Iris pigment epithelial cell (primary cell): ENCODE data around the gene FARS2.

Experiments used
- DNase-seq: peaks from one replicate; pipeline ENCODE4 v3.0.0-alpha.2; 2011; ENCODE audit warnings: low read depth

Gene FARS2

DNA sequence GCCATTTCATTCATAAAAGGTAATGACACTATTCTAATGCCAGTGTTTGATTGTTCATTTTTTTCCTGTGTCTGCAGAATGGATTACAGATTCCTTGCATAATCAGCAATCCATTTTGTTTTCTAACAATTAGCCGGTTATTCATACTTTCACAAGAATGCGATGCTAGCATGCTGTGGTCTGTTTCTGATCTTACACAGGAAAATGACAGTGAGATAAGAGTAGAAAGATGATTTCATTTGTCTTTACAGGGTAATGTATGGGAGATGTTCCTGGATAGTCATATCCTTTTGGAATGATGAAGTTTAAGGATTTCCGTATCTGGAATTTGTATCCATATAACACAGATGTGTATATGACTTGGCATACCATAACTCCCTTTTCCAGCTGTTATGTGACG is 207.3 kb downstream of the FARS2 start:
- peak; percentile 40 for DNase-seq

GRCh38 chr6:5469101-5469846 is 208.0 kb downstream of the FARS2 start:
- no peak for DNase-seq

DNA sequence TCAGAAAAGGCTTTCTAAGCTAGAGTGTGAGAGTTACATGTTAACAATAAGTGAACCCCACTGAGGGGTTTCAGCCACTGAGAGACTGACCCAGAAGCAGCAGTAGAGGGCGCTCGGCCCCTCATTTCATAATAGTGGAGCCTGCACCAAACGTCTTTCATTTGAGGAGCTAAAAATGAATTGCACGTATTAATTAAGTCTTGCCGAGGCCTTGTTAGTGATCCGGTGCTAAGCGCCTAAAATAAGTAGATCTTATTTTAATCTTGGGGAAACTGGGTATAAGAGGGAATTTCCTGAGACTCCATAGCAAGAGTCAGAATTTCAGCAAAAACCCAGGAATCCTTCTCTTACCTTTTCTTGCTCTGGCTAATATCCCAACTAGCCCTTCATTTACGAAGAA is 209.7 kb downstream of the FARS2 start:
- DNase-seq = peak; percentile 65

- DNase-seq = no peak
Observed at GRCh38 chr6:5471637-5472398, 210.5 kb downstream of the FARS2 start.

DNA sequence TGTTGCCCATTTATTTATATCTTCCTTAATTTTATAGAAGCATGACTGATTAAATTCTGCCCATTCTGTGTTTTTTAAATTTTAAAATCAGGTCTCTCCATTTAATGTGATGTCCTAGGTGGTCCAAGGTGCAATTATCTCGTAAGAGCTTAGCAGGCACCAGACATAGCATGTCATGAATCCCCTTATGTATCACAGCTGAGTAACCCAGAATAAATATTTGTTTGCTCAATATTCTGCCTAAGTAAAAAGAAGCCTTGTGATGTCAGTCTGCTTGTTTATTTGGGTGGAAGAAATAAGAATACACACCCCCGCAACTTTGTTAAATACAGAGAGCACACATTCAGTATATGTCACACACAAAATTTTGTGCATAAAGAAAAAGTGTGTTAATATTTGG is 211.3 kb downstream of the FARS2 start:
- DNase-seq = no peak

GRCh38 chr6:5475779-5476178 is 214.5 kb downstream of the FARS2 start:
- DNase-seq = no peak

DNA sequence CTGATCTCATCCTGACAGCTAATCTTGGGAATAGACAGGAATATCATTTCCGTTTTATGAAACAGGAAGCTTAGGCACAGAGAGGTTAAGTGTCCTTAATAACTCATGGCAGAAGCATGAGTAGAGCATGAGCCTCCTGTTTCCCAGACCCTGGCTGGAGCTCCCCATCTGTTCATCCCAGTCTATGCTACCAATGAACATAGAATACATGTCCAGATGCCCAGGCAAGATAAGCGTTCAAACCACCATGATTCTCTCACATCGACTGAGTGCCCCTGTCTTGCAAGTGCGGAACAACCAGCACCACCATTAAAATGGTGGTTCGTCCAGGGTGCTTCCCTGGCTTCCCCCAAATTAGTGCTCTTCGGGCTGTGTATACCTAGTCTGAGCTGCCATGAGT is 217.1 kb downstream of the FARS2 start:
- DNase-seq = no peak

- no peak for DNase-seq
Observed at GRCh38 chr6:5481033-5481432, 219.7 kb downstream of the FARS2 start.

- DNase-seq = no peak
Observed at GRCh38 chr6:5481750-5482149, 220.4 kb downstream of the FARS2 start.

DNA sequence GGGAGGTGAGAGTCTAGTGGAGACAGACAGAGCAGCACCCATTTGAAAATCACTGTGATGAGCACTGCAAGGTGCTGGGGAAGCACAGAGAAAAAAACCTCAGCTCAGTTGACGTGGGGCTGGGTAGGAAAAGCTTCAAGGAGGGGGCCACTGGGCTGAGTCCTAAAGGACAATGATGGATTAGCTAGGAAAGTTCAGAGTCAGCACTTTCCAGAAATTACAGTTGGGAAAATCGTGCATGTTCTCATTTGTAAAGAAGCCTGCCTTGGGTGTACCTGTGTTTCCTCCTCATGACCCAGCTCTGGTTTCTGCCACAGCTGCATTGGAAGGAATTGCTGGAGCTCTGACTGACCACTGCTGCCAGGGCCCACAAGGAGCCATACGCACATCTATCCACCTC is 221.3 kb downstream of the FARS2 start:
- no peak for DNase-seq

- DNase-seq = no peak
Observed at GRCh38 chr6:5484692-5485091, 223.4 kb downstream of the FARS2 start.

GRCh38 chr6:5486214-5486613 is 224.9 kb downstream of the FARS2 start:
- DNase-seq = no peak

GRCh38 chr6:5490501-5491069 is 229.3 kb downstream of the FARS2 start:
- DNase-seq = no peak

- no peak for DNase-seq
Observed at GRCh38 chr6:5492356-5492755, 231.0 kb downstream of the FARS2 start.

DNA sequence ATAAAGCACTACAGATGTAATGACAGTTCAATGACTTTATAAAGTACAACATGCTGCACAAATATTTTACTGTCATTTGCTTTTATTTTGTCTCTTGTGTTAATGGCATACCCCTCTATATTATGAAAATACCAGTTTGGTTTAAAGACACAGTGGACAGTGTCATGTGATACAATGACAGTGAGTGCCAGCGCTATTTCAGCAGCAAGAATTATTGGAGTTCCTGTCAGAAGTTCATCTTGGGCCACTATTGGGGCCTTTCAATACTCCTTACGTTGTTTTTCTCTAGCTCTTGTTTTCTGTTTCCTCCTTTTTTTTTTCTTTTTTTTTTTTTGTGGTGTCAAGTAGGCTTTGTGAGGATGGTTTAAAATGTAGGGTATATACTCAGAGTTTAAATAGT is 232.5 kb downstream of the FARS2 start:
- no peak for DNase-seq

DNA sequence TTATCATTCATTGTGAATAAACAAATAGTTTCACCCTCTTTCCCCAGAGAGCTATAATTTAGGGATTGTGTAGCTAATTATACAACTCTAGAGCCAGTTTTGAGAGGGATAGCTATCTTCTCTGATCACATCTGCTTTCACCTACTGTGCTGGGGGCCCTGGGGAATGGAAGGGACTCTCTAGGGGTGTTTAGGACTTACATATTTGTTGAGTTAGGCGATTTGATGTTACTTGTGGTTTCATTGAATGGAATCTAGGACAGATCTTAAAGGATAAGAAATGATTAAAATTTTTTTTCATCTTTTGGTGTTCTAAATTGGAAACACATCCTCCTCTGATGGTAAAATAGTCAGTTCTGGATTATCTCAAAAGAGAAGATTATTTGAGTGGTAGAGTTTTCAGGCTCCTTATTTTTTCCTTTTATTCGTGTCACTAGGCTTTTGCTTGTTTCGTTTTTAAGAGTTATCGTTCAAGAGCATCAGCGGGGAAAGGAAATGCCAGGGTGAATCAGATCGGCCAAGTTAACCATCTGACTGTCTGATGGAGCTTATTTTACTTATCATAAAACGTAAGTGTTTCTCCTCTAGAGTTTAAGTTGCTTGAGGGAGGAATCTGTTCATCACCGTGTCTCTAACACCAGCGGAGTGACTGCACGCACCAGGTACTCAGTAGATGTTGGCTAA is 236.7 kb downstream of the FARS2 start:
- DNase-seq = peak; percentile 96

DNA sequence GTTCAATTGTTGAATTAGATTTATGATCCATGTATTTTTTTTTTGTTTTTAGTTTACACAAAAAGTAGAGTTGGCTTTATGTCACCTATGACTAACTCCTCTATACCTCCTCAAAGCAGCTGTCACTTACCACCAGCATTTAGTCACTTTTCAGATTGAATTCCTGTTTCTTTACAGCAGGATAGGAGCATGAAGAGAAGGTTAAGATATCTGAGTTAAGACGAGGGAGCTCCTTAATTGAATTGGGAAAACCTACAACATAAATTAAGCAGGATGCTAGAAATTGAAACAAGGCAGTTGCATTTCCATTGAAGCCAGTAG is 237.2 kb downstream of the FARS2 start:
- DNase-seq = no peak

DNA sequence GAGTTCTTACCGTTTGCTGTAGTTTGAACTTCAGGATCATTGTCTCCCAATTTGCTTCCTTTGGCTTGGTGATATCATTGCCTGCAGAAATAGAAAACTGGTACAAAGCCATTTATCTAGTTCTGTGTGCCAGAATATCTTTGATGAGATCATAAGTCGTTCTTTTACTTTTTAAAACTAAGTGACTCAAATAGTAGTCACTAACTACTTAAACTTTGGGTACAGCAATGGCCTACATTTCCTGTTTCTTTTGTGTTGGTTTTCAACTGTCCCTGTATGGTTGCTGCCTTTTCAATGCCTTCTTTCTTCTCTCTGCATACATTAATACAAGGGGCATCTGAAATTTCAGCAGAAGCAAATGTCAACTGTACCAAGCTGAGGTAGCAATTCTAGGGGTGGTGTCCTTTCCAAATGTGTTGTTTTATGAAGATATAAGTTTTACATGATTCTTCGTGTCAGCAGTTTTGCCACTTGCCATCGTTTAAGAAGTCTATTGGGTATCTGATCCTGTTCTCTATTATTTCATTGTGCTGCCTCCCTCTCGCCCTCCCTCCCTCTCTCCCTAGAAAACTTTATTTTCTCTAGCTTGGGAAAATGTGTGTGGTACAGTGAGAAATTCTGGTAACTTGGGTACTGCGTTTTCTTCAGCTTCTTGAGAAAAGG is 238.5 kb downstream of the FARS2 start:
- DNase-seq = peak; percentile 46

- no peak for DNase-seq
Observed at GRCh38 chr6:5501837-5502236, 240.5 kb downstream of the FARS2 start.

GRCh38 chr6:5504078-5504477 is 242.8 kb downstream of the FARS2 start:
- DNase-seq = no peak

GRCh38 chr6:5506149-5506548 is 244.8 kb downstream of the FARS2 start:
- no peak for DNase-seq

DNA sequence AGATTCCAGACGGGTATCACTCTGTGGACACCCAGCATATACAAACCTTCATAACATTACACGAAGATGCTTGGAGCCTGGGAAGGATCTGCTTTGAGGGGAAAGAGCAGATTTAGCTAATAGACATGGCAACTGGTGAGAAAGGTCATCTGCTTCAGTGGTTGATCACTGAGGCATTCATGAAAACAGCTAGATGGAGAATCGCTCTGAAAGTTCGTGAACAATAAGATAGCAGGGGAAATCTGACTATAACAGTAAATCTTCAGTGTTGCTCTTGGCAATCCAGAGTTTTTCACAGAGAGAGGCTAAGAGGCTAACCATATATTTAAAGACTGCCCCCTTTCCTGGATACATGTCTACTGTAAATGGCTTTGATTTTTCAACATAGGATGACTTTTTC is 245.3 kb downstream of the FARS2 start:
- DNase-seq = no peak
